Left lung (tissue), 10 donors: Measurements from ENCODE around the gene ZGPAT. TPM values are rescaled to one million over a fixed set of nuclear protein-coding genes. Genes with fewer than 3 reads are reported as not detected.
"Not testable (repeated sequence)": the region's sequence is repeated elsewhere in the genome, so short reads cannot be mapped to it uniquely, and the experiment has no call there.

ENCODE experiments used
- ATAC-seq: fragments of 200-7000 bp; cut with Tn5 transposase; one replicate; pipeline ENCODE4 v1.9.1; 2020; ENCODE audit warnings: moderate library complexity
- DNase-seq, 4 donors: peaks; one replicate each; pipeline ENCODE4 v3.0.0-alpha.2; 2013 to 2020
- H3K27ac ChIP-seq, 2 donors: fragments of 200-600 bp; sonication (generic) in 1 of 2; one replicate each; pipeline versions ENCODE4 v1.5.0 to v1.8.0; 2020 to 2021
- H3K27me3 ChIP-seq, 2 donors: fragments of 200-600 bp; sonication (generic) in 1 of 2; one replicate each; pipeline versions ENCODE4 v1.5.0 to v1.8.0; 2020 to 2021
- H3K36me3 ChIP-seq, 2 donors: fragments of 200-600 bp; sonication (generic) in 1 of 2; one replicate each; pipeline versions ENCODE4 v1.5.0 to v1.8.0; 2020 to 2021
- H3K4me1 ChIP-seq, 2 donors: fragments of 200-600 bp; one replicate each; pipeline ENCODE4 v1.8.0; 2021
- H3K4me3 ChIP-seq, 2 donors: fragments of 200-600 bp; sonication (generic) in 1 of 2; one replicate each; pipeline versions ENCODE4 v1.5.0 to v1.8.0; 2020 to 2021; ENCODE audit warnings: mild to moderate bottlenecking in 1 of 2
- H3K9me3 ChIP-seq, 2 donors: fragments of 200-600 bp; sonication (generic) in 1 of 2; one replicate each; pipeline versions ENCODE4 v1.5.0 to v1.8.0; 2020 to 2021
- CTCF ChIP-seq, 2 donors: fragments of 200-600 bp; sonication (generic) in 1 of 2; IDR thresholded peaks; one replicate each; pipeline versions ENCODE4 v1.5.0 to v1.8.0; 2021; ENCODE audit warnings: antibody characterized with exemption in 2 of 2
- intact Hi-C, 2 donors: fragments of 100-400 bp; cut with DNase I; formaldehyde crosslinking; loops; one replicate each; pipeline versions ENCODE4 v1.11.2 to v1.14.2; 2022
- polyA plus RNA-seq, 6 donors: library from polyadenylated mRNA; unstranded; fragments of 120-200 nt; gene quantifications; one replicate each; pipeline ENCODE4 v1.2.1, GENCODE V29; 2013; ENCODE audit not compliant: insufficient read length in 6 of 6
- total RNA-seq, 2 donors: library from RNA; stranded (reverse); fragmentation: NEBNext Ultra II Directional; extraction: Animal tissue kit (Norgen Biotek cat#: 25700); gene quantifications; one replicate each; pipeline ENCODE4 v1.2.1, GENCODE V29; 2021
- donor health status: DM: no; HTN: yes; CAD: no.
- donor health status: DM: no; HTN: no; CAD: no.

ZGPAT gene
- total and polyA plus RNA-seq, 8 donors, result 13.7 to 28.8 (median 18.9) TPM

DNA sequence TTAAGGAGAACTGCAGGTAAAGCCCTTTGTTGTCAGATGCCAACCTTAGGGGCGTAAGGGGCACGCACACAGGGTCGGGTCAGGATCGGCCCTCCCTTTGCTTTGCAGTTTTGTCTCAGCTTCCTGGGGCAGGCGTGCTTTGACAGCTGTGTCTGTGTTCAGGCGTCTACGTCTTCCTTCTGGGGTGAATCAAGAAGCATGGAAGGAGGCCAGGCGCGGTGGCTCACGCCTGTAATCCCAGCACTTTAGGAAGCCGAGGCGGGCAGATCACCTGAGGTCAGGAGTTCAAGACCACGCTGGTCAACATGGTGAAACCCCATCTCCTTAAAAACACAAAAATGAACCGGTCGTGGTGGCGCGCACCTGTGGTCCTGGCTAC, 1.3 kb downstream of the ZGPAT start:
- Histone ChIP-seq H3K9me3 (no peaks in the 10 kb centered on the region), H3K4me3 (peak overlapping the region in 1 of 2 donors; percentile 100), H3K36me3 (peaks cover 0 to 75% of the 10 kb centered on the region in 2 donors), H3K27ac (no peak overlapping the region), H3K27me3 (no peaks in the 10 kb centered on the region), H3K4me1 (peaks cover 14 to 56% of the 10 kb centered on the region in 2 donors)
- peak in 1 of 4 donors; percentile 52 for DNase-seq
- intact Hi-C loops, result no loop called here
- TF ChIP-seq CTCF (IDR thresholded peaks at IDR 0.05), result no peak
- ATAC-seq, result no peak

DNA sequence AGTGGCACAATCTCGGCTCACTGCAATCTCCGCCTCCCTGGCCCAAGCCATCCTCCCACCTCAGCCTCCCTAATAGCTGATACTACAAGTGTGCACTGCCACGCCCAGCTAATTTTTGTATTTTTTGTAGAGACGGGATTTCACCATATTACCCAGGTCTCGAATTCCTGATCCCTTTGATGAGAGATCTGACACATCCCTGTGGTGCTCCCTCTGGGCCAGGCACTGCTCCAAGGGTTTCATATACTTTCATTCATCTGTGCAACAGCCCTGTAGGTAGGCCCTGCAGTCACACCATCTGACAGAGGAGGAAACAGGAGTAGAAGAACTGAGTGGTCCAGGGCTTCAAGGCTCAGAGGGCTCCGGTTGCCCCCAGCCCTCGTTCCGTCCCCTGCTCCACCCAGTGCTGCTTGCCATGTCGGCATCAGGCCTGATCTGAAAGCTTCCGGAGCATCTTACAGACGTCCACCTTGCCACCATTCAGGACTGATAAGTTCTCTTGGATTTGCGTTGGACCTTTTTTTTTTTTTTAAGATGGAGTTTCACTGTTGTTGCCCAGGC, 3.3 kb downstream of the ZGPAT start:
- ATAC-seq (no peak), DNase-seq (peak in 1 of 4 donors; percentile 42)
- H3K27ac ChIP-seq, result no peak overlapping the region
- intact Hi-C loops, result no loop called here
- TF ChIP-seq CTCF (IDR thresholded peaks at IDR 0.05), result no peak
- no peak overlapping the region for H3K4me3 ChIP-seq
- peaks cover 0 to 73% of the 10 kb centered on the region in 2 donors for H3K36me3 ChIP-seq
- peaks cover 14 to 48% of the 10 kb centered on the region in 2 donors for H3K4me1 ChIP-seq
- no peaks in the 10 kb centered on the region for H3K27me3 ChIP-seq
- H3K9me3 ChIP-seq, result peaks cover 0 to 9% of the 10 kb centered on the region in 2 donors

DNA sequence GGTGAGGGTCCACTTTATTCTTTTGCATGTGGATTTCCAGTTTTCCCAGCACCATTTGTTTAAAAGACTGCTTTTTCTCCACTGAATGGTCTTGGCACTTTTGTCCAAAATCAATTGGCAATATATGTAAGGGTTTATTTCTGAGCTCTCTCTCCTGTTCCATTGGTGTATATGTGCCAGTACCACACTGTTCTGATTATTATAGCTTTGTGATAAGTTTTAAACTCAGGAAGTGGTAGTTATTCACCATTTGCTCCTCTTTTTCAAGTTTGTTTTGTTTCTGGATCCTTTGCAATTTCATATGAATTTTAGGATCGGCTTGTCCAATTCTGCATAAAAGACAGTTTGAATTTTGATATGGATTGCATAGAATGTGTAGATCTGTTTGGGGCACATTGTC, 4.4 kb downstream of the ZGPAT start:
- DNase-seq (no peak), ATAC-seq (no peak)
- no peak for TF ChIP-seq CTCF (IDR thresholded peaks at IDR 0.05)
- peaks cover 0 to 77% of the 10 kb centered on the region in 2 donors for H3K36me3 ChIP-seq
- peaks cover 0 to 9% of the 10 kb centered on the region in 2 donors for H3K9me3 ChIP-seq
- H3K4me1 ChIP-seq, result peaks cover 7 to 38% of the 10 kb centered on the region in 2 donors
- no peak overlapping the region for H3K27ac ChIP-seq
- no peaks in the 10 kb centered on the region for H3K27me3 ChIP-seq
- intact Hi-C loops, result no loop called here
- H3K4me3 ChIP-seq, result no peak overlapping the region

- no peaks in the 10 kb centered on the region for H3K27me3 ChIP-seq
- TF ChIP-seq CTCF (IDR thresholded peaks at IDR 0.05), result no peak
- H3K27ac ChIP-seq, result no peak overlapping the region
- peaks cover 0 to 93% of the 10 kb centered on the region in 2 donors for H3K36me3 ChIP-seq
- H3K4me1 ChIP-seq, result peaks cover 0 to 21% of the 10 kb centered on the region in 2 donors
- ATAC-seq (no peak), DNase-seq (no peak)
- intact Hi-C loops, result no loop called here
- peaks cover 0 to 16% of the 10 kb centered on the region in 2 donors for H3K9me3 ChIP-seq
- no peak overlapping the region for H3K4me3 ChIP-seq
These were observed 7.0 kb downstream of the ZGPAT start for GRCh38 chr20:63714858-63715257.

DNA sequence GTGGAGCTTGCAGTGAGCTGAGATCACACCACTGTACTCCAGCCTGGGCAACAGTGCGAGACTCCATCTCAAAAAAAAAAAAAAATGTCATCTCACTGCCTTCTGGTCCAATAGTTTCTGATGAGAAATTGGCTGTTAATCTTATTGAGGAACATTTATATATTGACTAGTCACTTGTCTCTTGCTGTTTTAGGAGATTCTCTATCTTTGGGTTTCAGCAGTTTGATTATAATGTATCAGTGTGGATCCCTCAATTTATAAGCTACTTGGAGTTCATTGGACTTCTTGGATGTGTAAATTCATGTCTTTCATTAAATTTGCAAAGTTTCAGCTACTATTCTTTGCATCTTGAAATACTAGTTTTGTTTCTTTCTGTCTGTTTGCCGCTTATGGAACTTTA, 11.2 kb downstream of the ZGPAT start:
- ATAC-seq, result no peak
- intact Hi-C loops, result no loop called here
- no peak overlapping the region for H3K27ac ChIP-seq
- H3K9me3 ChIP-seq, result peaks cover 0 to 16% of the 10 kb centered on the region in 2 donors
- no peaks in the 10 kb centered on the region for H3K4me1 ChIP-seq
- no peaks in the 10 kb centered on the region for H3K27me3 ChIP-seq
- no peak overlapping the region for H3K4me3 ChIP-seq
- DNase-seq, result no peak
- peaks cover 0 to 84% of the 10 kb centered on the region in 2 donors for H3K36me3 ChIP-seq
- no peak for TF ChIP-seq CTCF (IDR thresholded peaks at IDR 0.05)

DNA sequence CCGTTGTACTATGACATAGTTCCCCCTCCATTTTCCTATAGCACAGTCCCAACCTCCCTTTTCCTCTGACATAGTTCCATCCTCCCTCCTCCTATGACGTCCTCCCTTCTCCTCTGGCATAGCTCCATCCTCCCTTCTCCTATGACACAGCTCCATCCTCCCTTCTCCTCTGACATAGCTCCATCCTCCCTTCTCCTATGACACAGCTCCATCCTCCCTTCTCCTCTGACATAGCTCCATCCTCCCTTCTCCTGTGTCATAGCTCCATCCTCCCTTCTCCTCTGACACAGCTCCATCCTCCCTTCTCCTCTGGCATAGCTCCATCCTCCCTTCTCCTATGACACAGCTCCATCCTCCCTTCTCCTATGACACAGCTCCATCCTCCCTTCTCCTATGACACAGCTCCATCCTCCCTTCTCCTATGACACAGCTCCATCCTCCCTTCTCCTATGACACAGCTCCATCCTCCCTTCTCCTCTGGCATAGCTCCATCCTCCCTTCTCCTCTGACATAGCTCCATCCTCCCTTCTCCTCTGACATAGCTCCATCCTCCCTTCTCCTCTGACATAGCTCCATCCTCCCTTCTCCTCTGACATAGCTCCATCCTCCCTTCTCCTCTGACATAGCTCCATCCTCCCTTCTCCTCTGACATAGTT, 15.3 kb downstream of the ZGPAT start:
- ATAC-seq, DNase-seq, H3K4me3 ChIP-seq, H3K27me3 ChIP-seq, intact Hi-C loops, H3K4me1 ChIP-seq, H3K27ac ChIP-seq: not testable (repeated sequence)
- Histone ChIP-seq H3K36me3 (peaks cover 0 to 78% of the 10 kb centered on the region in 2 donors), H3K9me3 (peaks cover 0 to 25% of the 10 kb centered on the region in 2 donors)

- DNase-seq, result peak in 1 of 4 donors; percentile 45
- ATAC-seq, H3K27me3 ChIP-seq, H3K4me3 ChIP-seq, H3K9me3 ChIP-seq, intact Hi-C loops, H3K27ac ChIP-seq: not testable (repeated sequence)
- Histone ChIP-seq H3K36me3 (peaks cover 0 to 46% of the 10 kb centered on the region in 2 donors), H3K4me1 (peaks cover 0 to 21% of the 10 kb centered on the region in 2 donors)
These were observed 22.4 kb downstream of the ZGPAT start for GRCh38 chr20:63730189-63730733.
